Upper lobe of left lung (tissue), 6 donors: ENCODE measurements around the gene ZKSCAN8. TPM values are rescaled to one million over a fixed set of nuclear protein-coding genes. Genes with fewer than 3 reads are reported as not detected.
"Not testable (repeated sequence)": the region's sequence is repeated elsewhere in the genome, so short reads cannot be mapped to it uniquely, and the experiment has no call there.

Experiments used
- ATAC-seq, 2 donors: fragments of 200-7000 bp; cut with Tn5 transposase; one replicate each; pipeline ENCODE4 v1.9.1; 2022; ENCODE audit warnings: mild to moderate bottlenecking in 2 of 2, moderate library complexity in 2 of 2; ENCODE audit not compliant: low FRiP score in 2 of 2
- DNase-seq, 2 donors: peaks; one replicate each; pipeline ENCODE4 v3.0.0-alpha.2; 2019 to 2020
- H3K27ac ChIP-seq, 4 donors: fragments of 200-600 bp; sonication (generic); one replicate each; pipeline ENCODE4 v1.5.1; 2016 to 2019
- H3K27me3 ChIP-seq, 4 donors: fragments of 200-600 bp; sonication (generic); one replicate each; pipeline ENCODE4 v1.5.1; 2017 to 2019
- H3K36me3 ChIP-seq, 4 donors: fragments of 200-600 bp; sonication (generic); one replicate each; pipeline ENCODE4 v1.5.1; 2016 to 2019
- H3K4me1 ChIP-seq, 4 donors: fragments of 200-600 bp; sonication (generic); one replicate each; pipeline ENCODE4 v1.5.1; 2018 to 2019
- H3K4me3 ChIP-seq, 4 donors: fragments of 200-600 bp; sonication (generic); one replicate each; pipeline ENCODE4 v1.5.1; 2017 to 2019; ENCODE audit warnings: mild to moderate bottlenecking in 2 of 4, moderate library complexity in 1 of 4
- H3K9me3 ChIP-seq, 4 donors: fragments of 200-600 bp; sonication (generic); one replicate each; pipeline ENCODE4 v1.5.1; 2018 to 2019
- EP300 ChIP-seq, 4 donors: sonication (generic); formaldehyde crosslinking; IDR thresholded peaks; one replicate each; pipeline ENCODE4 v1.5.1; 2017; ENCODE audit warnings: antibody characterized with exemption in 4 of 4, control low read depth in 2 of 4
- POLR2A ChIP-seq, 4 donors: fragments of 450-650 bp; IDR thresholded peaks; one replicate each; pipeline ENCODE4 v1.5.1; 2016 to 2017; ENCODE audit warnings: antibody characterized with exemption in 4 of 4, mild to moderate bottlenecking in 2 of 4
- POLR2AphosphoS5 ChIP-seq, 2 donors: sonication (generic); formaldehyde crosslinking; IDR thresholded peaks; one replicate each; pipeline ENCODE4 v1.5.1; 2017; ENCODE audit warnings: antibody characterized with exemption in 2 of 2
- WGBS, 2 donors: methylation state at CpG; one replicate each; pipeline ENCODE4 v1.1.5; 2017 to 2018; 5-methylcytosine and 5-hydroxymethylcytosine counted together
- total RNA-seq, 6 donors: library from RNA; depleted of rRNA in 4 of 6; stranded (reverse); fragments of >200 nt in 4 of 6; gene quantifications; one replicate each; pipeline versions ENCODE4 v1.1.0 to v1.2.1, GENCODE V29; 2016 to 2021
- TF ChIP-seq, protein P1 (sequence below), 6 experiments: fragments of 450-650 bp in 4 of 6; fragments of 200-600 bp in 2 of 6; sonication (generic) in 2 of 6; IDR thresholded peaks; one replicate each; pipeline ENCODE4 v1.5.1; 2016 to 2019; ENCODE audit warnings: antibody characterized with exemption in 6 of 6
- donor health status: DM: no; HTN: no; CAD: no; lungs with moderate emphysema.
- donor health status: DM: no; HTN: yes; CAD: no; lungs with severe emphysema.

ZKSCAN8 gene
- total RNA-seq: 10 to 100 TPM; 11.7 to 24.9 (median 16.8) TPM

DNA sequence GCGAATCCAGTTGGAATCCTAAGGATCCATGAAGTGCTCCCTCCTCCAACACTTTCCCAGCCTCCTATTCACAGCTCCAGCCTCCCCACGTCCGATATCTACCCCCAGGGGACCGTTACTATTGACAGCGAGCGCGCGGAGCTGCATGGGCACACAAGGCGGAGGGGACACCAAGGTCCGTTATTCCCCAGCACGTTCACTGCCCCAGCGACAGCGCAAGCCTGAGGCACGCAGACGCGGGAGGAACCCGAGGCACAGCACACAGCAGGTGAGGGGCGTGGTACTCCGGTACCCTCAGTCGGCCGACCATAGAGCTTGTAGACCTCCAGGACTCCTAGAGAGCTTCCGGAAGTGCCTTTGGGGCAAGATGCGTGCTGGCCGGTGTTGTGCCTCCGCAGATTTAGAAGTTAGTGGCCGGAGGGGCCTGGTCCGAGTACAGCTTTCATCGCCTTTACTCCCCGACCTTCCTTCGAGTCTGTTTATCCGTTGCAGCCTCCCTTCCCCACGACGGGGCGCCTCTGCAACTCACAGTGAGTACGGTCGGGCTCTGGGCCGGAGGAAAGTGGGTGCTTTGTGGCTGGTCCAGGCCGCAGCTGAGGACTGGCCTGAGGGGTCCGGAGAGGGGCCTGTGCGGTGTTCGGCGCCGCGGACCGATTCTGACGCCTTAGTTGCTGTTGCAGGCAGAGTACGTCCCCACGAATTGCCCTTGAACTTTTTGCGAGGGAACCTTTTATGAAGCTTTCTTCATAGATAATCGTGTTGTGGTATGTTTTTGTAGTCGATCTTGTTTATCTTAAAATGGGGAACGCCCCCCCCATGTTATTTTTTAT, at the start of gene ZKSCAN8:
Gene ZKSCAN8 (plus strand): TSS at position 384 of the 830 bp plus-strand sequence. CDS start 6,525 bp downstream, outside the sequence.
- Histone ChIP-seq H3K4me3 (peak within 1 kb of the TSS; percentile 82 to 88 (median 84)), H3K27ac (peak within 1 kb of the TSS; percentile 73 to 85 (median 79)), H3K4me1 (peaks cover 15 to 29% (median 22%) of the 10 kb centered on the region in 4 donors), H3K36me3 (peaks cover 0 to 7% (median 4%) of the 10 kb centered on the region in 4 donors), H3K27me3 (no peaks in the 10 kb centered on the region), H3K9me3 (no peaks in the 10 kb centered on the region)
- WGBS, 2 donors: 2 to 3% methylated on average over 26 to 47 of the region's 52 CpGs
- TF ChIP-seq POLR2A (IDR thresholded peaks at IDR 0.05): peak in 3 of 4 donors; percentile 48 to 72 (median 61)
- TF ChIP-seq, protein P1, sequence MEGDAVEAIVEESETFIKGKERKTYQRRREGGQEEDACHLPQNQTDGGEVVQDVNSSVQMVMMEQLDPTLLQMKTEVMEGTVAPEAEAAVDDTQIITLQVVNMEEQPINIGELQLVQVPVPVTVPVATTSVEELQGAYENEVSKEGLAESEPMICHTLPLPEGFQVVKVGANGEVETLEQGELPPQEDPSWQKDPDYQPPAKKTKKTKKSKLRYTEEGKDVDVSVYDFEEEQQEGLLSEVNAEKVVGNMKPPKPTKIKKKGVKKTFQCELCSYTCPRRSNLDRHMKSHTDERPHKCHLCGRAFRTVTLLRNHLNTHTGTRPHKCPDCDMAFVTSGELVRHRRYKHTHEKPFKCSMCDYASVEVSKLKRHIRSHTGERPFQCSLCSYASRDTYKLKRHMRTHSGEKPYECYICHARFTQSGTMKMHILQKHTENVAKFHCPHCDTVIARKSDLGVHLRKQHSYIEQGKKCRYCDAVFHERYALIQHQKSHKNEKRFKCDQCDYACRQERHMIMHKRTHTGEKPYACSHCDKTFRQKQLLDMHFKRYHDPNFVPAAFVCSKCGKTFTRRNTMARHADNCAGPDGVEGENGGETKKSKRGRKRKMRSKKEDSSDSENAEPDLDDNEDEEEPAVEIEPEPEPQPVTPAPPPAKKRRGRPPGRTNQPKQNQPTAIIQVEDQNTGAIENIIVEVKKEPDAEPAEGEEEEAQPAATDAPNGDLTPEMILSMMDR (IDR thresholded peaks at IDR 0.05): peak in 1 of 6 experiments; percentile 13
- TF ChIP-seq POLR2AphosphoS5 (IDR thresholded peaks at IDR 0.05): peak; percentile 50 to 84
- TF ChIP-seq EP300 (IDR thresholded peaks at IDR 0.05): no peak
- peak; percentile 94 for ATAC-seq
- DNase-seq: peak; percentile 86 to 90

GRCh38 chr6:28102222-28102621, 39.5 kb upstream of the ZKSCAN8 start:
- WGBS, 2 donors: 84 to 88% methylated on average over 7 of the region's 7 CpGs
- H3K36me3 ChIP-seq, H3K4me3 ChIP-seq, H3K27me3 ChIP-seq, ATAC-seq, H3K9me3 ChIP-seq, DNase-seq, H3K27ac ChIP-seq, H3K4me1 ChIP-seq: not testable (repeated sequence)

GRCh38 chr6:28102699-28103098, 39.0 kb upstream of the ZKSCAN8 start:
- H3K9me3 ChIP-seq, H3K27ac ChIP-seq, DNase-seq, H3K4me3 ChIP-seq, ATAC-seq, H3K36me3 ChIP-seq, H3K27me3 ChIP-seq, H3K4me1 ChIP-seq: not testable (repeated sequence)

- Histone ChIP-seq H3K4me3 (peak overlapping the region; percentile 56 to 92 (median 76)), H3K4me1 (peaks cover 0 to 6% (median 4%) of the 10 kb centered on the region in 4 donors), H3K36me3 (no peaks in the 10 kb centered on the region), H3K9me3 (no peaks in the 10 kb centered on the region), H3K27me3 (no peaks in the 10 kb centered on the region), H3K27ac (peak overlapping the region; percentile 79 to 91 (median 86))
- TF ChIP-seq, protein P1 (IDR thresholded peaks at IDR 0.05): peak; percentile 72 to 92 (median 84)
- peak; percentile 41 to 79 for TF ChIP-seq POLR2AphosphoS5 (IDR thresholded peaks at IDR 0.05)
- peak in 3 of 4 donors; percentile 51 to 87 (median 55) for TF ChIP-seq POLR2A (IDR thresholded peaks at IDR 0.05)
- TF ChIP-seq EP300 (IDR thresholded peaks at IDR 0.05): no peak
- DNase-seq (peak; percentile 86 to 96), ATAC-seq (peak; percentile 98 to 100)
- WGBS, 2 donors: 2% methylated on average over 22 to 34 of the region's 54 CpGs
Measured at GRCh38 chr6:28104392-28105244, 37.1 kb upstream of the ZKSCAN8 start.

GRCh38 chr6:28105245-28105639, 36.4 kb upstream of the ZKSCAN8 start:
- peak in 1 of 2 donors; percentile 19 for ATAC-seq
- Histone ChIP-seq H3K27me3 (no peaks in the 10 kb centered on the region), H3K4me1 (peaks cover 0 to 6% (median 4%) of the 10 kb centered on the region in 4 donors), H3K27ac (peak overlapping the region; percentile 79 to 91 (median 86)), H3K9me3 (no peaks in the 10 kb centered on the region), H3K36me3 (no peaks in the 10 kb centered on the region), H3K4me3 (peak overlapping the region; percentile 56 to 92 (median 76))
- TF ChIP-seq POLR2AphosphoS5 (IDR thresholded peaks at IDR 0.05): no peak
- no peak for TF ChIP-seq EP300 (IDR thresholded peaks at IDR 0.05)
- TF ChIP-seq, protein P1 (IDR thresholded peaks at IDR 0.05): no peak
- TF ChIP-seq POLR2A (IDR thresholded peaks at IDR 0.05): no peak
- DNase-seq: no peak
- WGBS, 2 donors: 26 to 27% methylated on average over 5 of the region's 5 CpGs
